Measurements from ENCODE around the gene LRMDA. TPM values are rescaled to one million over a fixed set of nuclear protein-coding genes. Genes with fewer than 3 reads are reported as not detected.

The LRMDA gene
- total RNA-seq, 1 experiment from 2014 or later: not detected

DNA sequence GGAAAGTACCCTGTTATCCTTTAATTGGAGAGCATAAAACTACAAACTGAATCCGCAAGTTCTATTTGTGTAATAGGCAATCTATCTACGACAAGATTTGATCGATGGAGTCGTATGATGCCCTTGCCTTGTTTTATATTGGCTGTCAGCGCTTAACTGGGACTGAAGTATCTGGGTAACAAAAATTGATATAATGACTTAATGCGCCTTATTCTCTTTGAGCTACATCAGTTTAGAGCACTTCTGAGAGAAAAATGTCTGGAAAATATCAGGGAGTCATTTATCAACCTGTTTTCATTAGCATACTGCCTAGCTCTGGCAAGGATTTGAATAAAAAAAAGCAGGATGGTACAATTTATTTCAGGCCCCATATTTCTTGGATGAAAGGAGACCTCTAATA lies 262.1 kb downstream of the LRMDA start:
- no peak for TF ChIP-seq EZH2 (IDR thresholded peaks at IDR 0.05; ENCODE audit: borderline replicate concordance, low read depth, low read length, poor library complexity, severe bottlenecking)
- TF ChIP-seq, protein P1, sequence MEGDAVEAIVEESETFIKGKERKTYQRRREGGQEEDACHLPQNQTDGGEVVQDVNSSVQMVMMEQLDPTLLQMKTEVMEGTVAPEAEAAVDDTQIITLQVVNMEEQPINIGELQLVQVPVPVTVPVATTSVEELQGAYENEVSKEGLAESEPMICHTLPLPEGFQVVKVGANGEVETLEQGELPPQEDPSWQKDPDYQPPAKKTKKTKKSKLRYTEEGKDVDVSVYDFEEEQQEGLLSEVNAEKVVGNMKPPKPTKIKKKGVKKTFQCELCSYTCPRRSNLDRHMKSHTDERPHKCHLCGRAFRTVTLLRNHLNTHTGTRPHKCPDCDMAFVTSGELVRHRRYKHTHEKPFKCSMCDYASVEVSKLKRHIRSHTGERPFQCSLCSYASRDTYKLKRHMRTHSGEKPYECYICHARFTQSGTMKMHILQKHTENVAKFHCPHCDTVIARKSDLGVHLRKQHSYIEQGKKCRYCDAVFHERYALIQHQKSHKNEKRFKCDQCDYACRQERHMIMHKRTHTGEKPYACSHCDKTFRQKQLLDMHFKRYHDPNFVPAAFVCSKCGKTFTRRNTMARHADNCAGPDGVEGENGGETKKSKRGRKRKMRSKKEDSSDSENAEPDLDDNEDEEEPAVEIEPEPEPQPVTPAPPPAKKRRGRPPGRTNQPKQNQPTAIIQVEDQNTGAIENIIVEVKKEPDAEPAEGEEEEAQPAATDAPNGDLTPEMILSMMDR (conservative IDR thresholded peaks at IDR 0.05; ENCODE audit: low read depth, low read length): no peak
- peaks cover 18% of the 10 kb centered on the region for H3K27me3 ChIP-seq (replicated peaks; ENCODE audit: insufficient read depth, low read depth, low read length, poor library complexity)
- H3K9me3 ChIP-seq (ENCODE audit: low read depth, low read length, poor library complexity, severe bottlenecking): no peaks in the 10 kb centered on the region
- no peaks in the 10 kb centered on the region for H3K4me1 ChIP-seq (ENCODE audit: insufficient read depth, low read length, poor library complexity, severe bottlenecking)
- intact Hi-C loops (cut with micrococcal nuclease; ENCODE audit: unreplicated experiment): no loop called here
- ChIA-PET CTCF (no interaction called here), POLR2A (ENCODE audit: low non-redundant PET) (no interaction called here)
- no TSS peak for BruUV-seq (replicated peaks)
- H3K36me3 ChIP-seq (ENCODE audit: insufficient read depth, low read length, poor library complexity, severe bottlenecking): no peaks in the 10 kb centered on the region
- DNase-seq (ENCODE audit: low spot score): no peak
- no peak overlapping the region for H3K4me3 ChIP-seq (ENCODE audit: low read depth, low read length, poor library complexity, severe bottlenecking)
- H3K27ac ChIP-seq (ENCODE audit: low read depth, low read length, poor library complexity, severe bottlenecking): no peak overlapping the region

DNA sequence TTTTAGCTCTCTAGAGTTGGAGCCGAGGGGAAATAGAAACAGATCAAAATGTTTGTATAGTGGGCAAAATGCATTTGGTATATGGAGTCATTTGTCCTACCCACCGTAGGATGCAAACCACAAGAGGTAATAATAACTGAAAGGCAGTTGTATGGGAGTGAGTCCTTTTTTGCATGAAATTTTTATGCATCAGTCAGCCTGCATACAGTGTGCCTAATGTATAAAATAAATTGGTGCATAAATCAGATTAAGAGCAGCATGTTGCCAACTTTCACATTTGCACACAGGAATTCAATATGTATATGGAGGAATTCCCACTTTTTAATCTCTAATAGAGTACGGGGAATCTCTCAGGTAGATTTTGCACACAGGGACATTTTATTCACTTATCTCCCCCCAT lies 262.8 kb downstream of the LRMDA start:
- POLR2A ChIA-PET (ENCODE audit: low non-redundant PET): no interaction called here
- no peaks in the 10 kb centered on the region for H3K9me3 ChIP-seq (ENCODE audit: low read depth, low read length, poor library complexity, severe bottlenecking)
- DNase-seq (ENCODE audit: low spot score): no peak
- BruUV-seq (replicated peaks): no TSS peak
- H3K36me3 ChIP-seq (ENCODE audit: insufficient read depth, low read length, poor library complexity, severe bottlenecking): no peaks in the 10 kb centered on the region
- TF ChIP-seq, protein P1 (conservative IDR thresholded peaks at IDR 0.05; ENCODE audit: low read depth, low read length): no peak
- TF ChIP-seq EZH2 (IDR thresholded peaks at IDR 0.05; ENCODE audit: borderline replicate concordance, low read depth, low read length, poor library complexity, severe bottlenecking): no peak
- H3K4me3 ChIP-seq (ENCODE audit: low read depth, low read length, poor library complexity, severe bottlenecking): no peak overlapping the region
- CTCF ChIA-PET: no interaction called here
- intact Hi-C loops (cut with micrococcal nuclease; ENCODE audit: unreplicated experiment): loop anchor here (1.0 kb wide), 1 partner anchor 41 kb away; no protein-coding TSS in a partner anchor
- no peak overlapping the region for H3K27ac ChIP-seq (ENCODE audit: low read depth, low read length, poor library complexity, severe bottlenecking)
- no peaks in the 10 kb centered on the region for H3K4me1 ChIP-seq (ENCODE audit: insufficient read depth, low read length, poor library complexity, severe bottlenecking)
- H3K27me3 ChIP-seq (replicated peaks; ENCODE audit: insufficient read depth, low read depth, low read length, poor library complexity): peaks cover 18% of the 10 kb centered on the region

DNA sequence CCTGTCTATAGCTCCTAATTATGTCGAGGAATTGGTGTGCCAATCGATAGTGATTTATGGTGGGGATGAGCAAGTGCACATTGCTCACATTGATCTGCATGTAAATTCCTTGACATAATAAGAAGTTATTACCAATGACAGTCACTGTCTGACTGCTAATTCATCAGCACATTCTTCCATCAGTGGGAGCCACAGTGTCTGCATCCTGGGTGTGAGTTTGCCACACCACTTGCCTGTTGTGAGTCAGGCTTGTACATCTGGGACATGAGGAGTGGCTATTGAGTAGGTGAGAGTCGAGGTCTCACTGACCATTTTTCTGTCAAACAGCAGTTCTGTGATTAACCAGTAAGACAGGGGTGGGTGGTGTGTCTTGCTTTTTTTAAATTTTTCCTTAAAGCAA lies 263.4 kb downstream of the LRMDA start:
- no TSS peak for BruUV-seq (replicated peaks)
- DNase-seq (ENCODE audit: low spot score): no peak
- intact Hi-C loops (cut with micrococcal nuclease; ENCODE audit: unreplicated experiment): loop anchor here (1.0 kb wide), 1 partner anchor 41 kb away; no protein-coding TSS in a partner anchor

More for the DNA sequence above, 263.4 kb downstream of the LRMDA start:
- Histone ChIP-seq H3K9me3 (ENCODE audit: low read depth, low read length, poor library complexity, severe bottlenecking) (no peaks in the 10 kb centered on the region), H3K27ac (ENCODE audit: low read depth, low read length, poor library complexity, severe bottlenecking) (no peak overlapping the region), H3K36me3 (ENCODE audit: insufficient read depth, low read length, poor library complexity, severe bottlenecking) (no peaks in the 10 kb centered on the region), H3K4me3 (ENCODE audit: low read depth, low read length, poor library complexity, severe bottlenecking) (no peak overlapping the region), H3K4me1 (ENCODE audit: insufficient read depth, low read length, poor library complexity, severe bottlenecking) (no peaks in the 10 kb centered on the region), H3K27me3 (replicated peaks; ENCODE audit: insufficient read depth, low read depth, low read length, poor library complexity) (peaks cover 18% of the 10 kb centered on the region)
- no peak for TF ChIP-seq EZH2 (IDR thresholded peaks at IDR 0.05; ENCODE audit: borderline replicate concordance, low read depth, low read length, poor library complexity, severe bottlenecking)
- TF ChIP-seq, protein P1 (conservative IDR thresholded peaks at IDR 0.05; ENCODE audit: low read depth, low read length): no peak
- POLR2A ChIA-PET (ENCODE audit: low non-redundant PET): no interaction called here
- CTCF ChIA-PET: no interaction called here
